Heart left ventricle (tissue), 13 donors: ENCODE data around the gene CASP7.

Experiments used
- CTCF ChIP-seq, 12 donors: fragments of 200-600 bp; sonication (generic) in 4 of 12; IDR thresholded peaks; one replicate each; pipeline versions ENCODE4 v1.5.0 to v1.8.0; 2018 to 2022; ENCODE audit warnings: antibody characterized with exemption in 12 of 12, mild to moderate bottlenecking in 5 of 12
- POLR2A ChIP-seq, 2 donors: fragments of 450-650 bp; IDR thresholded peaks; one replicate each; pipeline ENCODE4 v1.6.1; 2017; ENCODE audit warnings: antibody characterized with exemption in 2 of 2, mild to moderate bottlenecking in 2 of 2, moderate library complexity in 2 of 2
- donor health status: ischemic (EF 13 %, LVEDD 7.1; RV severe dilation, severe dysfunction).
- donor health status: DM: no; HTN: yes; CAD: no.
- donor health status: DM: no; HTN: no; CAD: no.
- donor health status: ischemic (EF 25% LVEDD 6.9; RV normal size, moderate dysfunction).
- donor health status: ischemic (EF 25% LVEDD 5.7; RV mildly dilated, moderate dysfunction).
- donor health status: ischemic (EF 35%, LVEDD 5.7; RV mildly dilated, moderate dysfunction).
- donor health status: nonischemic (EF 11% LVEDD 7.7; RV severe dilation, severe dysfunction).
- donor health status: DM: yes; HTN: yes; CAD: no.
- donor health status: PGD.
- donor health status: ischemic (EF 29% LVEDD 5.4; RV normal size, mild dysfunction).
- donor health status: nonischemic (EF 23%, LVEDD 6.1; RV moderate dilation, normal function).

GRCh38 chr10:113720386-113720785 is 40.7 kb downstream of the CASP7 start:
- TF ChIP-seq CTCF (IDR thresholded peaks at IDR 0.05) (no peak), POLR2A (IDR thresholded peaks at IDR 0.05) (no peak)
